ENCODE data around the gene TRRAP.

The TRRAP gene

DNA sequence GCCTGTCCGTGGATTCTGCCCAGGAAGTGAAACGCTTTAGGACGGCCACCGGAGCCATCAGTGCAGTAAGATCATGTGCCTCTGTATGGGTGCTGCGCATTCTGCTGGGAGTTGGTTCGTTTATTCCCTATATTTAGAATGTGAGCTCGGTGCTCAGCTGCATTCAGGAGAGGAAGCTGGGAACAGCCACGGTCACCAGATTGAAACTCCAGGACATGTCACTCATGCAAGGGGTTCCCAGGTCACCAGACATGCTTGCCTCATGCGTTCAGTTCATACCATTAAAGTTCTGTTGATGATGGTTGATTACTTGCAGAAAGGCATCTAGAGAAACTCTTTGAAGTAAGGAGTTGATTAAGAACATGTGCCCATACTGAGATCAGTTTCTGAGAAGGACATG, 78.1 kb downstream of the TRRAP start:
- DNase-seq = no peak

DNA sequence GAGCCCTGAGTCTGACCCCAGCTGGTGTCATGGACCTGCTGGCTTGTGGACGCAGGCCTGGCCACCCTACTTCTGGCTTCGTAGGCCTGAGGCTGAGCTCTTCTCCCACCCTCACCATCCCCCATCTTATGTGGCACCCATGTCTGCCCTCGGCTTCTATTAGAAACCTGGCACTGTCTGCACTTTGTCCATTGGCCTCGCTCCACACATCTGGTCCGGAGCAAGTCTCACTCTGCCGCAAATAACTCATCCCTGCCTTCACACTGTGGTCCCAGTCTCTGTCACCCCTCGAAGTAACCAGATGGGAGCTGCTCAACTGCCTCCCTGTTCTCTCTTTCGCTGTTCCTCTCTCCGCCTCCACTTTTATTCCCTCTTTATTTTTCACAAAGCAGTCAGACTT, 78.6 kb downstream of the TRRAP start:
- no peak for DNase-seq

DNA sequence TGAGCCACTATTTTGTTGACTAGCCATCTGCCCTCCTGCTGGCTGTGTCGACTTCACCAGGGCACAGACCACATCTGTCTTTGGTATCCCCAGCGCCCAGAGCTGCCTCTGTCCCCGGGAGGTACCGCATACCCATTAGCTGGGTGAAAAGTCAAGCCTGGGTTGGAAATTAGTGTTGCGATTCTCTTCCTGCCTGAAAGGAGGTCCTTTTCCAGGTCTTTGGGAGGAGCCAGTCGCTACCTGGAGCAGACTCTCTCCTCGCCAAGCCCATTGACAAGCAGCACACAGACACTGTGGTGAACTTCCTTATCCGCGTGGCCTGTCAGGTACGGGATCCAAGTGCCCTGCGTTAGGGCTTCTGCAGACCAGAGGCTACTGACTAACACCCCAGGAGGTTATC, 79.4 kb downstream of the TRRAP start:
- DNase-seq = no peak

DNA sequence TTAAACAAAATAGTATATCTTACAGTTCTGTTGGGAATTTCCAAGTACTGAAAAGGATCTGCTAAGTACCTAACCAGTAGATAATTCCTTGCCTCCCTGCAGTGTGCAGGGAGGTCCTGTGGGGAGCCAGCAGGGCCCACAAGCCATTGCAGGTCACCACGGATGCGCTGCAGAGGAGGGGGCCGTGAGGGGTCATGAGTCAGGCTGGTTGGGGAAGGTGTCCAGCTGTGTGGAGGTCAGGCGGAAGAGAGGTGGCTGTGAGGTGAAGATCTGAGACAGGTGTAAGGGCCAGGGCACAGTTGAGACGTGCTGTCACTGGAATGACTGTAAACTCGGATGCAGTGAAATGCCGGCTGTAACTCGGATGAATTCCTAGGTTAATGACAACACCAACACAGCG, 80.6 kb downstream of the TRRAP start:
- no peak for DNase-seq

DNA sequence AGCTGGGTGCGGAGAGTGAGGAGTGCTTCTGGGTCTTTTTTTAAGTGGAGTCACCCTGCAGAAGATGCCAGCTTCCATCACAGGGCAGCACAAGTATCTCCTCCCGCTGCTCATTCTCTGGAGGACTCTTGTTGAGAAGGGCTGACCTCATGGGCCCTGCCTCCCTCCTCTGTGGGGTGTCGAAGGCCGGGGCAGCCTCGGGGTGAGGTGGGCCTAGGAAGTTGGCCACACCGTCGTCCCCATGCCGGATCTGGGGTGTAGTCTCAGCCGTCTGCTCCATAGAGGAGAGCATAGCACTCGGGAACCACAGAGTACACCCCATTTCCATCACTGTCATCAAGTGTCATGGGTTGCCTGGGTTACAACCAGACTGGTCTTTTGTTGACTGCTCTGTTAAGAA, 85.0 kb downstream of the TRRAP start:
- DNase-seq = no peak

DNA sequence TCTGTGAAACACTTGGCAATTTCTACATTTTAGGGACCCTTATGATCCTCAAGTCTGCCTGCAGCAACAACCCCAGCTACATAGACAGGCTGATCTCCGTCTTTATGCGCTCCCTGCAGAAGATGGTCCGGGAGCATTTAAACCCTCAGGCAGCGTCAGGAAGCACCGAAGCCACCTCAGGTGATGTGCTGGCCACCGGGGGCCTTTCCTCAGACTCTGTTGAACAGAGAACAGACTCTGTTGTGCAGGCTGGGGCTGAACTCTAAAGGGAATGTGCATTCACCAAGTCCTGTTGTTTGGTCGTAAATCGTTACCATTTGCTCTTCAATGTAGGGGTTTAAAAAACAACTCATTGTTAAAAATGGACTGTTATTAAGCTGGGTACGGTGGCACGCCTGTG, 86.3 kb downstream of the TRRAP start:
- DNase-seq = no peak

DNA sequence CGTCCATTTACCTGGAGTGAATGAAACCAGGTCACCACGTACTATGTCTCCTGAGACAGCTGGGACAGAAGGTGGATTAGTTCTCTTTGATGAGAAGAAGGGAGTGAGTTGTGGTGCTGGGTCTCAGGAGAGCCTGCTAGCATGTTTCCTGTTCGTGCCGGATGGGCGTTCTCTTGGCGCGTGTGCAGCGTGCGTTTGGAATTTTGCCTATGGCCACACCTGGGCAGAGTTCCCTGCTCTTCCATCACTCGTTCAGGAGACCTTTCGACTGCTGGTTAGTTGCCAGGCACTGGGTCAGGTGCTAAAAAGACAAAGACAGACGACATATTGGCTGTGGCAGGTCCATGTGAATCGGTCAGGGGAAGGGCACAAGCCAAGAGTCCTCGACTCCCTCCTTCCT, 90.3 kb downstream of the TRRAP start:
- DNase-seq = no peak

DNA sequence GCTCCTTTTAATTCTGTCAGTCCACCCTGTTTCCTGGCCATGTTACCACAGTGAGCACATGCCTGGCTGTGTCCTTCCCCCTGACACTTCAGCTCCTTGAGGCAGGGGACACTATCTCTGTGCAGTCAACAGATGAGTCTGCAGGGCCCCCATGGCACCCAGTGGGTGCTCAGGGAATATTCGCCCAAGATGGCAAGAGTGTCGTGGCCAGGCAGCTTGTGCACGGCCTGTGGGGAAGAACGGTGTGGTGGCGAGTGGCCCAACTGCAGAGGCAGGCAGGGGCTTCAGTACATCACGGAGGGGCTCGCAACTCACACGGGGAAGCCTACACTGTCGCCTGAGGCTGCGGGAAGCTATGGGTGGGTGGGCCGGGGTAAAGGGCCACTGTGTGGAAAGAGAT, 91.1 kb downstream of the TRRAP start:
- no peak for DNase-seq

DNA sequence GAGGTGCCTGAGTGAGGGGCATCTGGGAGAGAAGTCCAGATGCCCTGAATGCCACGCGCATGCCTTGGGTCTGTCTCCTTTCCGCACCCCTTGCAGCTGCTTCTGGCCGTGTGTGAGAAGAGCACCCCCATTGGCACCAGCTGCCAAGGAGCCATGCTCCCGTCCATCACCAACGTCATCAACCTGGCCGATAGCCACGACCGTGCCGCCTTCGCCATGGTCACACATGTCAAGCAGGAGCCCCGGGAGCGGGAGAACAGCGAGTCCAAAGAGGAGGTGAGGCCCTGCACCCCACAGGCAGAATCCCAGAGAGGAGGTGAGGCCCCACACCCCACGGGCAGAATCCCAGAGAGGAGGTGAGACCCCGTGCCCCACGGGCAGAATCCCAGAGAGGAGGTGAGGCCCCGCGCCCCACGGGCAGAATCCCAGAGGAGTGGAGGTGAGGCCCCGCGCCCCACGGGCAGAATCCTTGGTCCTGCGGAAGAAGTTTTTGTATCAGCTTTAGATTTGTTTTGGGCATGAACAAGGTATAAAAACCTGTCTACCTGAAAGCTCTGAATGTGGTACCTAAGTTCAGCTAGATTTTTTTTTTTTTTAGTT, 91.8 kb downstream of the TRRAP start:
- no peak for DNase-seq

DNA sequence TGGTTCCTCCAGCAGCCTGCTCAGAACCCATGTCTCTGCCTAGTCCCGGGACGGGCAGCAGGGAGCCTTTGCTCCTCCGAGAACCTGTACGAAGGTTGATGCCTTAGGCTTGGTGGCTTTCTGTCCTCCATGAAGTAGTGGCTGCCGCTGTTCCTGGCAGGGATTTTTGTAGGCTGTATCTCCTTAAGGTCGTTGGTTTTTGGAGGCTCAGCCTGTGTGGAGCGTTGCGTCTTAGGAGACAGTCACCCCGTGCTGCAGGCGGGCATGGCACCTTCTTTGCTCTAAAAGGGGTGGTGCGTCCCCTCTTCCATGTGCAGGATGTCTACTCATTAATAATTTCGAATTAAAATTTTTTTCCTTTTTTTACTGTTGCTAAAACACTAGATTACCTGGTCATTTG, 92.5 kb downstream of the TRRAP start:
- DNase-seq = no peak

DNA sequence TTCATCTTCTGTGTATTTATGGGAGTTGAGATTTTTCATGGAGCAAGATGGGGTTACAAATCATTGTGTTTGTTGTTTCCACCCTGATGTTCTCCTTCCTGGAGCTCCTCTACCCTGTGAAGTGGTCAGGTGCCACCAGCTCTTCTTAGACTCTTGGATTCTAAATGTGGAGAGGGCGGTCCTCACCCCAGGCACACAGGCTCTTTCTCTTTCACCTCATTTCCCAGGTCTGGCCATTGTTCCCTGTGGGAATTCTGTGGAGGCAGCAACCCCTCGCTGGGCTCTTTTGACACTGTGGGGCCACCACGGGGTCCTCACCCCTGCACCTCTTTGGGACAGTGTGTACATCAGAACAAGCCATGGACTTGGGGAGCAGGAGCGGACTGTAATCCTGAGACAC, 95.9 kb downstream of the TRRAP start:
- no peak for DNase-seq

DNA sequence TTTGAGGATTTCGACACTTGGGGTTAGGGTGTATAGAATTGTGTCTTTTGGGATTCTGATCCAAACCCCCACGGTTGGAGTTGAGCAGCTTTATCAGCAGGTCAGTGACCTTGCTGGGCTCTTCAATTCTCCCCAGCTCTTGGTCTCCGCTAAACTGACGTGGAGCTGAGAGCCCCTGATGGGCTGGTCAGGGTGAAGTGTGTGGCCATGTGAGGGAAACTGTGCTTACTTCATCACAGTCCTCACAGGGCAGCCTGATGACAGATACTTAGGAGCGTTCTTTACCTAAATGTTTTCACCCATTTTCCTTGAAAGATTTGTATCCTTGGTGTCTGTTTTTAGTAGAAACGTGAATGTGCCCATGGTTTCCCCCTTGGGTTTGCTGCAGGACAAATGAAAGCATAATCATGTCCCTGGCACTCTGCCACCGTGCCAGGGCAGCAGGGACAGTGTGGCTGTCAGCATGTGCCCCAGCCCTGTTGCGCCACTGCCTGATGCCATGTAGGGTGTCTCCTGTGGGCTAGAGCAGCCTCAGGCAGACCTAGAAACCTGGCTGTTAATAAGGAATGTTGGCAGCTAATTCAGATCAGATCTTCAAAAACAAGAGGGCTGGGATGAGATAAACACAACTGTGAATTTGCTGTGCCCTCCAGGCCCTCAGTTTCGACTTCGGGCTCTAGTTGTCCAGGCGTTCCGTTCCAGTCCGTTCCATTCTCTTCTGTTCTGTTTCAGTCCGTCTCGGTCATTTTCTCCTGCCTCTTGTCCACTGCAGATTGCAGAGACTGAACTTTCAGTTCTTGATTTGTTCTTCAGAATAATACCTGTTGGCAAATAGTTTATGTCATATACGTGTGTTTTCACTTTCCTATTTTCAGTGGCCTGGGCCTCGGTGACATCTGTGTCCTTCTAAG, 96.8 kb downstream of the TRRAP start:
- no peak for DNase-seq

DNA sequence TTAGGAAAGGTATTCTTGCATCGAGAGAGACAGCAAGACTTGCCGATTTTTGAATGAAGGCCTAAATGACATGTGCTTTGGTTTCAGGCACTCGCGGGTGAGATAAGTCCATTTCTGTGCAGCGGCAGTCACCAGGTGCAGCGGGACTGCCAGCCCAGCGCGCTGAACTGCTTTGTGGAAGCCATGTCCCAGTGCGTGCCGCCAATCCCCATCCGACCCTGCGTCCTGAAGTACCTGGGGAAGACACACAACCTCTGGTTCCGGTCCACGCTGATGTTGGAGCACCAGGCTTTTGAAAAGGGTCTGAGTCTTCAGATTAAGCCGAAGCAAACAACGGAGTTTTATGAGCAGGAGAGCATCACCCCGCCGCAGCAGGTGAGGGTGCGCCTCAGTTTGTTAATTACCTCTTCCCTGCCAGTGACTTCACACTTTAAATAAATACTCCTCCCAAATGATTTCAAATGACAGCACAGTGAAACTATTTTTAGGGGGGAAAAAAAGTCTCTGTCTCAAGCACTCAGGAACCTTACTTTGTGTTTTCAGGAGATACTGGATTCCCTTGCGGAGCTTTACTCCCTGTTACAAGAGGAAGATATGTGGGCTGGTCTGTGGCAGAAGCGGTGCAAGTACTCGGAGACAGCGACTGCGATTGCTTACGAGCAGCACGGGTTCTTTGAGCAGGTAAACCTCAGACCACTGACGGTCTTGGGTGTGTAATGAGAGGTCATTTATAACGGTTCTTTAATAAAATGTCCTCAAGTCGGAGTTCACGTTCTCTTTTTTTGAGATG, 98.3 kb downstream of the TRRAP start:
- no peak for DNase-seq

DNA sequence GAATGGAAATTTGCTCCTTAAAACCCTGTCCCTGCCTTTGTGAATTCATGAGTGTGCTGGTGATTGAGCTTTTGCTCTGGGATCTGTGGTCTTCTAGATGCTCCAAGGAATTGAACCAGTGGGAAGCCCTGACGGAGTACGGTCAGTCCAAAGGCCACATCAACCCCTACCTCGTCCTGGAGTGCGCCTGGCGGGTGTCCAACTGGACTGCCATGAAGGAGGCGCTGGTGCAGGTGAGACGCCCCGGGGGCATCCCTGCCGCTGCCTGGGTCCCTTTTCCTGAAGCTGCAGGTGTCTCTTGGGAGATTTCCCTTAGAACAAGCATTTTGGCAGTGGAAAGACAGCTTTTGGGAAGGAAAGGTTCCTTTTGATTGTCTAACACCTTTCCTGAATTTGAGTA, 100.3 kb downstream of the TRRAP start:
- DNase-seq = no peak

DNA sequence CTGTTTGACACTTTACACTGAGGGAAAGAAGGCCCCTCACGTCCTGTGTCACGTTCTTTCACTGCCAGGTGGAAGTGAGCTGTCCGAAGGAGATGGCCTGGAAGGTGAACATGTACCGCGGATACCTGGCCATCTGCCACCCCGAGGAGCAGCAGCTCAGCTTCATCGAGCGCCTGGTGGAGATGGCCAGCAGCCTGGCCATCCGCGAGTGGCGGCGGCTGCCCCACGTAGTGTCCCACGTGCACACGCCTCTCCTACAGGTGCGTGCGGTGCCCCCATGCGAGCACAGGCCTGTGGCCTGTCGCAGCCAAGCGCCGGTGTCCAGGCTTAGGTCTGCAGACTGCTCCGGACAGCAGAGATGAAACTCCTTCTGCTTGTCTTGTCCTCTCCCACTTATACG, 103.4 kb downstream of the TRRAP start:
- no peak for DNase-seq

DNA sequence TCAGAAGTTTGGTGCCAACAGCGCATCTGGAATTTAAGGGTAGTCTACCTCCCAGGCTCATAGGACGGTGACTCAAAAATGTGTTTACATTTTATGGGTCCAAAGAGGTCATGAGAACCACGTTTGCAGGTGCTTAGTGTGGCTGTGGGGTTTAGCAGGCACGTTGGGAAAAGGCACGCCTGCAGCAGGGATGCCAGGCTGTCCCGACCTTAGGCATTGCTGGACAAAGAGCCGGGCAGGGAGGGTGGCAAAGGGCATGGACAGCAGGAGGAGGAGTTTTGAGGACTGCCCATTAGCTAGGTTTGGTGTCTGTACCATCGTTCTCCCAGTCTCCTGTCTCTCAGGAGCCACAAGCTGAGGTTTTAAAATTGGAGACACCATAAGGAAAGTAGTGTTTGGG, 104.4 kb downstream of the TRRAP start:
- DNase-seq = no peak

DNA sequence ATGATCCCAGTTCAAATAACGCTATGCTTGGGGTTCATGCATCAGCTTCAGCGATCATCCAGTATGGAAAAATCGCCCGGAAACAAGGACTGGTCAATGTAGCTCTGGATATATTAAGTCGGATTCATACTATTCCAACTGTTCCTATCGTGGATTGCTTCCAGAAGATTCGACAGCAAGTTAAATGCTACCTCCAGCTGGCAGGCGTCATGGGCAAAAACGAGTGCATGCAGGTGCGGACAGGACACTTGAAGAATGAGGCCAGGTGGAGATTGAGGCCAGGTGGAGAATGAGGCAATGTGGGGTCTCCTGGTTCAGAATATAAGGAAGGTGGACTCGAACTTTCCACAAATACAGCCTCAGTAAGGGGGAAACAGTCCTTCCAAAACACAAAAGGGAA, 105.8 kb downstream of the TRRAP start:
- no peak for DNase-seq

DNA sequence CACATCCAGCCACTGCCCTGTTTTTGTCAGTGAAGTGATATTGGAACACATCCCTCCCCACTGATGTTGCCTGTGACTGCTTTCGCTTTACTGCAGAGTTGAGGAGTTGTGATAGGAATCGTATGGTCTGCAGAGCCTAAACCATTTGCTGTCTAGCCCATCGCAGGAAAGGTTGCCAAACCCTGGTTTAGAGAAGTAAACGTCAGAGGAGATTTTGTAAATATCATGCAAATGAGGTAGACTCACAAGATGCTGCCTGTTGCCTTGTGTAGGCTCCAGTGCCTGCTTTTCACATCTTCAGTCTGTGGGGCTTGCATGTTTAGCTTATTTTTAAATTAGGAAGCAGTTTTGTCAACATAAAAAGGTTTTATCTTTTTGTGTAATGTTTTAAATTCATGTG, 107.1 kb downstream of the TRRAP start:
- DNase-seq = no peak

DNA sequence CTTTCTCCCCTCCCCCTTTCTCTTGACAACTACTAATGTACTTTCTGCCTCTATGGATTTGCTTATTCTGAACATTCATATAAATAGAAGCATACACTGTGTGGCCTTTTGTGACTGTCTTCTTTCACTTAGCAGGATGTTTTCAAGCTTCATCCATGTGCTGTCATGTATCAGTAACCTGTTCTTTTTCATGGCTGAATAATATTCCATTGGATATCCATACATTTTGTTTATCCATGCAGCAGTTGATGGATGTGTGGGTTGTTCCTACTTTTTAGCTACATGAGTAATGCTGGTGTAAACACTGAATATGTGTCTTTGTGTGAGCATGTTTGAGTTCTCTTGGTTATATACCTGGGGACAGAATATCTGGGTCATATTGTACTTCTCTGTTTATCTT, 107.6 kb downstream of the TRRAP start:
- DNase-seq = no peak

DNA sequence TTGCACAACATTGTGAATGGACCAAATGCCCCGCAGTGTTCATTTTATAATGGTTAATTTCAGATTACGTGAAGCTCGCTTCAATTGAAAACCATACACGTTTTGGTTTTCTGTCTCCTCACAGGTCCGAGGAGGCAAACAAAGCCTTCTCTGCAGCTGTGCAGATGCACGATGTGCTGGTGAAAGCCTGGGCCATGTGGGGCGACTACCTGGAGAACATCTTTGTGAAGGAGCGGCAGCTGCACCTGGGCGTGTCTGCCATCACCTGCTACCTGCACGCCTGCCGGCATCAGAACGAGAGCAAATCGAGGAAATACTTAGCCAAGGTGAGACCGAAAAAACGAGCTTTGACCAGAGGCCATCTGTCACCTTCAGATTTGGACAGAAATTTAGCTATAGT, 110.3 kb downstream of the TRRAP start:
- no peak for DNase-seq

DNA sequence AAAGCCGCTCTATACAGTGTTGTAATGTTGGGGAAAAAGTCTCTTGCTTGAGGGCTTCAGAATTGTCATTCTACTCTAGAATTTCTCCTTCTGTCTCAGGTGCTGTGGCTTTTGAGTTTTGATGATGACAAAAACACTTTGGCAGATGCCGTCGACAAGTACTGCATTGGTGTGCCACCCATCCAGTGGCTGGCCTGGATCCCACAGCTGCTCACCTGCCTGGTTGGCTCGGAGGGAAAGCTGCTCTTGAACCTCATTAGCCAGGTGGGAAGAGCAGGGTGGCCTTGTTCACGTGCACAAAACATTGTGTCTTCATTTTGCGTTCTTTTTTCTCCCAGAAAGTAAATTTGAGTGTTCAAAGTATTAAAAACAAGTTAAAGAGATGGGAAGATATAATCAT, 112.0 kb downstream of the TRRAP start:
- no peak for DNase-seq

DNA sequence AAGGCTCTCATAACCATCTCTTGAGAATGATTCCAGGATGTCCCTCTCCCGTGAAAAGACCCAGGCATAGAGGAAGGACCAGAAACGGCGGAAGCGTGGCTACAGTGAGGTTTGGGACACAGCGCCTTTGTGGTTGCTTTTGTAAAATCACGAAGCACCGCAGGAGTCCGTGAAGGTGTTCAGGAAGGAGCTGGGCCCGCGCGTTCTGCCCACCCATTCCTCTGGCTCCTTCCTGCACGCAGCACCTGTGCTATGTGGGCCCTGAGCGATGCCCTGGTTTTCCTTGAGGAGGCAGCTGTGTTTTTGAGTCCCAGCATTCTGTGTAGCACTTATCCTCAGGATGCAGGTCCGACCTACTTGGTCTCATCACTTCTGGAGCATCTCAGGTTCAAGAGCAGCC, 112.8 kb downstream of the TRRAP start:
- no peak for DNase-seq

DNA sequence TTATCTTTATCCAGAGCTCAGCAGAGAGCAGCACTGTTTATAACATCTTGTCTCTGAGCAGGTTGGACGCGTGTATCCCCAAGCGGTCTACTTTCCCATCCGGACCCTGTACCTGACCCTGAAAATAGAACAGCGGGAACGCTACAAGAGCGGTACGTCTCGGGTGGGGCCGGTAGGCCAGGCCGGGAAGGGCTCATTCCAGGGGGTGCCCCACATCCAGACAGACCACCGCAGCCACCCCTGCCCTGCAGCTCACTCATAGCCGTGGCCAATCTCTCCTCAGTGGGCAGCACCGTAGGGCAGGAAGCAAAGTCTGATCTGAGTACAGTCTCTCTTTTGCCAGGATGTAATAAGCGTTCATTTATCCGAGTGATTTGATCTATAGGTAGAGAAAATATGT, 113.7 kb downstream of the TRRAP start:
- no peak for DNase-seq
